Gastrocnemius medialis (tissue), 4 donors: ENCODE data around the gene NEDD4.

ENCODE experiments used
- POLR2A ChIP-seq, 2 donors: fragments of 450-650 bp; IDR thresholded peaks; one replicate each; pipeline ENCODE4 v1.6.1; 2017; ENCODE audit warnings: antibody characterized with exemption in 2 of 2, mild to moderate bottlenecking in 2 of 2, moderate library complexity in 2 of 2
- TF ChIP-seq, protein P1 (sequence below), 5 experiments: fragments of 450-650 bp in 3 of 5; fragments of 200-600 bp in 2 of 5; sonication (generic) in 2 of 5; IDR thresholded peaks in 4 of 5; conservative IDR thresholded peaks in 1 of 5; 1 replicate in 4 of 5; 2 replicates in 1 of 5; pipeline ENCODE4 v1.5.1; 2016 to 2019; ENCODE audit warnings: antibody characterized with exemption in 5 of 5, mild to moderate bottlenecking in 3 of 5, moderate library complexity in 3 of 5

DNA sequence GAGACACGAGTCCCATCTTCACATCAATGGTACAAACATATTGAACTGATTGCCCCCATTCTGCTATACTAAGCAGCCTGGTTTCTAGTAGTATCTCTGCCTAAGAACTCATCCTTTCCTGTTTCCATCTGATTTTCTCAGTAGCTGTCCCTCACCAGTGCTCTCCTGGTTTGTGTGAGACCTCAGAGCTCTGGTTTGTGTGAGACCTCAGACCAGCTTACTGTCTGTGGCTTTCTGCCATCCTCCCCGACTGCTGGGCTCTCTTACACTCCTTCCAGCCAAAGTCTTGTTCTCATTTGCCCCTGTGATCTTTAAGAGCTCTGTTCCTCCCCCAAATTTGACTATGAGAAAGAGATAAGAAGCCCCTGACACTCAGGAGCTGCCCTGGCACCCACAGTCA is 41.1 kb upstream of the NEDD4 start:
- TF ChIP-seq, protein P1, sequence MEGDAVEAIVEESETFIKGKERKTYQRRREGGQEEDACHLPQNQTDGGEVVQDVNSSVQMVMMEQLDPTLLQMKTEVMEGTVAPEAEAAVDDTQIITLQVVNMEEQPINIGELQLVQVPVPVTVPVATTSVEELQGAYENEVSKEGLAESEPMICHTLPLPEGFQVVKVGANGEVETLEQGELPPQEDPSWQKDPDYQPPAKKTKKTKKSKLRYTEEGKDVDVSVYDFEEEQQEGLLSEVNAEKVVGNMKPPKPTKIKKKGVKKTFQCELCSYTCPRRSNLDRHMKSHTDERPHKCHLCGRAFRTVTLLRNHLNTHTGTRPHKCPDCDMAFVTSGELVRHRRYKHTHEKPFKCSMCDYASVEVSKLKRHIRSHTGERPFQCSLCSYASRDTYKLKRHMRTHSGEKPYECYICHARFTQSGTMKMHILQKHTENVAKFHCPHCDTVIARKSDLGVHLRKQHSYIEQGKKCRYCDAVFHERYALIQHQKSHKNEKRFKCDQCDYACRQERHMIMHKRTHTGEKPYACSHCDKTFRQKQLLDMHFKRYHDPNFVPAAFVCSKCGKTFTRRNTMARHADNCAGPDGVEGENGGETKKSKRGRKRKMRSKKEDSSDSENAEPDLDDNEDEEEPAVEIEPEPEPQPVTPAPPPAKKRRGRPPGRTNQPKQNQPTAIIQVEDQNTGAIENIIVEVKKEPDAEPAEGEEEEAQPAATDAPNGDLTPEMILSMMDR (IDR thresholded peaks at IDR 0.05 in 4 of 5, conservative IDR thresholded peaks at IDR 0.05 in 1 of 5): no peak
- TF ChIP-seq POLR2A (IDR thresholded peaks at IDR 0.05): no peak
